ENCODE measurements around the gene ZP3. TPM values are rescaled to one million over a fixed set of nuclear protein-coding genes. Genes with fewer than 3 reads are reported as not detected.
"Not testable (repeated sequence)": the region's sequence is repeated elsewhere in the genome, so short reads cannot be mapped to it uniquely, and the experiment has no call there.

The ZP3 gene
- total and polyA plus RNA-seq, 2 of the 8 experiments (the other 6 are each of a cell fraction or from before 2014, with no cell fraction given): 1.5 to 2.4 TPM

- 89% methylated on average over 5 of the region's 17 CpGs; no CpG with 5 or more reads in 1 of the 2 experiments for WGBS, 2 experiments (ENCODE audit: extremely low coverage in 1 of 2, insufficient coverage in 1 of 2, insufficient read length in 1 of 2, insufficient replicate concordance in 2 of 2, low coverage in 1 of 2, low lambda C conversion rate in 2 of 2, missing lambda C conversion rate in 1 of 2)
- H2BK12ac ChIP-seq (ENCODE audit: low read depth, low read length); H2BK5ac ChIP-seq (ENCODE audit: low read depth, low read length); H3K4me3 ChIP-seq (ENCODE audit: extremely low read depth in 1 of 4, insufficient read depth in 2 of 4, low read depth in 3 of 4, low read length in 4 of 4); FAIRE-seq; H3K27me3 ChIP-seq (replicated peaks in 1 of 4; ENCODE audit: control insufficient read depth in 3 of 4, extremely low read depth in 1 of 4, insufficient read depth in 3 of 4, low read length in 3 of 4); H3K4ac ChIP-seq (replicated peaks; ENCODE audit: insufficient read length, low read depth, low read length); H4K91ac ChIP-seq (replicated peaks; ENCODE audit: insufficient read length, low read length); H2BK15ac ChIP-seq (ENCODE audit: low read length); CTCF ChIA-PET (ENCODE audit: partially characterized antibody); H4K8ac ChIP-seq (ENCODE audit: extremely low read depth, insufficient read depth, low read length); H3K14ac ChIP-seq (ENCODE audit: insufficient read length); DNase-seq (ENCODE audit: low read depth in 1 of 2, low spot score in 2 of 2); H3K23me2 ChIP-seq (ENCODE audit: low read depth, low read length); H4K5ac ChIP-seq (ENCODE audit: insufficient read length, low read depth, low read length); H3K4me1 ChIP-seq (replicated peaks in 1 of 4; ENCODE audit: control insufficient read depth in 3 of 4, insufficient read depth in 4 of 4, low read length in 3 of 4); H4K20me1 ChIP-seq (replicated peaks in 1 of 2; ENCODE audit: control insufficient read depth in 1 of 2, insufficient read depth in 2 of 2, low read length in 2 of 2); H3K18ac ChIP-seq (ENCODE audit: extremely low read depth, low read length); H2AFZ ChIP-seq (ENCODE audit: low read length); H3K4me2 ChIP-seq (ENCODE audit: insufficient read depth in 1 of 2, low read depth in 2 of 2, low read length in 2 of 2); H2AK5ac ChIP-seq (ENCODE audit: low read depth, low read length); H2BK20ac ChIP-seq (ENCODE audit: low read length); H3K79me1 ChIP-seq (ENCODE audit: low read depth, low read length); H3K9ac ChIP-seq (replicated peaks in 1 of 4; ENCODE audit: extremely low read depth in 1 of 4, low read depth in 3 of 4, low read length in 3 of 4); H3K79me2 ChIP-seq (ENCODE audit: control insufficient read depth in 1 of 2, insufficient read depth in 2 of 2, low read length in 2 of 2); POLR2A ChIA-PET (ENCODE audit: partially characterized antibody); H3K27ac ChIP-seq (ENCODE audit: low read depth, low read length); H3K9me3 ChIP-seq (ENCODE audit: insufficient read depth in 2 of 2, low read depth in 1 of 2, low read length in 1 of 2); H2BK120ac ChIP-seq (replicated peaks; ENCODE audit: low read depth, low read length); H3K23ac ChIP-seq (ENCODE audit: insufficient read length); H3K56ac ChIP-seq (replicated peaks; ENCODE audit: insufficient read length, low read depth, low read length): not testable (repeated sequence)
- peaks cover 0 to 11% (median 3%) of the 10 kb centered on the region in 4 experiments; a peak in 2 of 8 replicates for H3K36me3 ChIP-seq (ENCODE audit: control insufficient read depth in 2 of 4, insufficient read depth in 4 of 4, low read length in 3 of 4)
These were observed 58.3 kb downstream of the ZP3 start for GRCh38 chr7:76483081-76483480.

GRCh38 chr7:76484456-76484855 is 59.7 kb downstream of the ZP3 start:
- H3K27ac ChIP-seq (ENCODE audit: low read depth, low read length); H3K14ac ChIP-seq (ENCODE audit: insufficient read length); H2BK120ac ChIP-seq (replicated peaks; ENCODE audit: low read depth, low read length); H3K4me2 ChIP-seq (ENCODE audit: insufficient read depth in 1 of 2, low read depth in 2 of 2, low read length in 2 of 2); FAIRE-seq; DNase-seq (ENCODE audit: low read depth in 1 of 2, low spot score in 2 of 2); H4K8ac ChIP-seq (ENCODE audit: extremely low read depth, insufficient read depth, low read length); H3K27me3 ChIP-seq (replicated peaks in 1 of 4; ENCODE audit: control insufficient read depth in 3 of 4, extremely low read depth in 1 of 4, insufficient read depth in 3 of 4, low read length in 3 of 4); H2BK20ac ChIP-seq (ENCODE audit: low read length); H2BK12ac ChIP-seq (ENCODE audit: low read depth, low read length); H3K79me2 ChIP-seq (ENCODE audit: control insufficient read depth in 1 of 2, insufficient read depth in 2 of 2, low read length in 2 of 2); CTCF ChIA-PET (ENCODE audit: partially characterized antibody); H3K23ac ChIP-seq (ENCODE audit: insufficient read length); H3K56ac ChIP-seq (replicated peaks; ENCODE audit: insufficient read length, low read depth, low read length); H2AK5ac ChIP-seq (ENCODE audit: low read depth, low read length); H3K79me1 ChIP-seq (ENCODE audit: low read depth, low read length); H3K4me3 ChIP-seq (ENCODE audit: extremely low read depth in 1 of 4, insufficient read depth in 2 of 4, low read depth in 3 of 4, low read length in 4 of 4); H3K18ac ChIP-seq (ENCODE audit: extremely low read depth, low read length); H2AFZ ChIP-seq (ENCODE audit: low read length); H3K9ac ChIP-seq (replicated peaks in 1 of 4; ENCODE audit: extremely low read depth in 1 of 4, low read depth in 3 of 4, low read length in 3 of 4); H3K23me2 ChIP-seq (ENCODE audit: low read depth, low read length); H2BK15ac ChIP-seq (ENCODE audit: low read length); H2BK5ac ChIP-seq (ENCODE audit: low read depth, low read length); POLR2A ChIA-PET (ENCODE audit: partially characterized antibody); H4K91ac ChIP-seq (replicated peaks; ENCODE audit: insufficient read length, low read length); H3K4me1 ChIP-seq (replicated peaks in 1 of 4; ENCODE audit: control insufficient read depth in 3 of 4, insufficient read depth in 4 of 4, low read length in 3 of 4); H3K4ac ChIP-seq (replicated peaks; ENCODE audit: insufficient read length, low read depth, low read length); H4K5ac ChIP-seq (ENCODE audit: insufficient read length, low read depth, low read length); H4K20me1 ChIP-seq (replicated peaks in 1 of 2; ENCODE audit: control insufficient read depth in 1 of 2, insufficient read depth in 2 of 2, low read length in 2 of 2); H3K9me3 ChIP-seq (ENCODE audit: insufficient read depth in 2 of 2, low read depth in 1 of 2, low read length in 1 of 2): not testable (repeated sequence)
- 60% methylated on average over 2 of the region's 12 CpGs; no CpG with 5 or more reads in 1 of the 2 experiments for WGBS, 2 experiments (ENCODE audit: extremely low coverage in 1 of 2, insufficient coverage in 1 of 2, insufficient read length in 1 of 2, insufficient replicate concordance in 2 of 2, low coverage in 1 of 2, low lambda C conversion rate in 2 of 2, missing lambda C conversion rate in 1 of 2)
- H3K36me3 ChIP-seq (ENCODE audit: control insufficient read depth in 2 of 4, insufficient read depth in 4 of 4, low read length in 3 of 4): peaks cover 0 to 11% (median 3%) of the 10 kb centered on the region in 4 experiments; a peak in 2 of 8 replicates
